ENCODE data around the gene VKORC1. TPM values are rescaled to one million over a fixed set of nuclear protein-coding genes. Genes with fewer than 3 reads are reported as not detected.

The VKORC1 gene
- total RNA-seq, 2 experiments from 2014 or later = 19.0 to 19.2 TPM

GRCh38 chr16:31125844-31126243 is 31.2 kb upstream of the VKORC1 start:
- DNase-seq = no peak
- ATAC-seq (ENCODE audit: poor library complexity) = no peak
- TF ChIP-seq CTCF (IDR thresholded peaks at IDR 0.05) = no peak
- peak overlapping the region; percentile 66 for H3K27ac Mint-ChIP-seq
- Histone ChIP-seq H3K4me3 (ENCODE audit: low read length) (no peak overlapping the region), H3K27me3 (ENCODE audit: control insufficient read depth in 1 of 2, insufficient read depth in 2 of 2, low read length in 2 of 2) (no peaks in the 10 kb centered on the region), H3K4me1 (ENCODE audit: insufficient read depth, low read length) (peaks cover 17% of the 10 kb centered on the region), H3K27ac (ENCODE audit: low read depth in 1 of 2, low read length in 2 of 2) (no peak overlapping the region), H3K9me3 (ENCODE audit: control insufficient read depth in 1 of 2, insufficient read depth in 1 of 2, low read length in 2 of 2) (no peaks in the 10 kb centered on the region), H3K36me3 (ENCODE audit: insufficient read depth, low read length) (peaks cover 63% of the 10 kb centered on the region)
- H3K4me1 Mint-ChIP-seq (ENCODE audit: low read depth) = peaks cover 6% of the 10 kb centered on the region
- CTCF ChIA-PET = no interaction called here
- POLR2A ChIA-PET = interaction anchor here (1.3 to 2.6 kb wide), 3 partner anchors 8 to 54 kb away, joined by 4 to 9 read pairs (median 4); partner anchors contain the start of genes FUS and KAT8
- peaks cover 68% of the 10 kb centered on the region for H3K36me3 Mint-ChIP-seq (ENCODE audit: low read depth)
- no peaks in the 10 kb centered on the region for H3K27me3 Mint-ChIP-seq
- H3K4me3 Mint-ChIP-seq = no peak overlapping the region
- intact Hi-C loops (cut with DNase I, micrococcal nuclease) = no loop called here
- no peaks in the 10 kb centered on the region for H3K9me3 Mint-ChIP-seq

GRCh38 chr16:31120129-31120528 is 25.5 kb upstream of the VKORC1 start:
- H3K36me3 ChIP-seq (ENCODE audit: insufficient read depth, low read length) = peaks cover 47% of the 10 kb centered on the region
- peaks cover 23% of the 10 kb centered on the region for H3K4me1 ChIP-seq (ENCODE audit: insufficient read depth, low read length)
- no peaks in the 10 kb centered on the region for H3K27me3 Mint-ChIP-seq
- H3K4me3 ChIP-seq (ENCODE audit: low read length) = no peak overlapping the region
- DNase-seq (no peak), ATAC-seq (ENCODE audit: poor library complexity) (no peak)
- ChIA-PET CTCF (interaction anchor here (4.6 kb wide), 1 partner anchor 22 kb away, joined by 26 read pairs; no protein-coding TSS in a partner anchor), POLR2A (interaction anchor here (1.2 to 3.5 kb wide), 2 partner anchors 22 to 46 kb away, joined by 6 to 17 read pairs; partner anchors contain the start of genes ZNF646 and ZNF668)
- H3K4me1 Mint-ChIP-seq (ENCODE audit: low read depth) = peaks cover 17% of the 10 kb centered on the region
- H3K9me3 ChIP-seq (ENCODE audit: control insufficient read depth in 1 of 2, insufficient read depth in 1 of 2, low read length in 2 of 2) = no peaks in the 10 kb centered on the region
- H3K27ac ChIP-seq (ENCODE audit: low read depth in 1 of 2, low read length in 2 of 2) = no peak overlapping the region
- intact Hi-C loops (cut with DNase I, micrococcal nuclease) = no loop called here
- H3K4me3 Mint-ChIP-seq = no peak overlapping the region
- TF ChIP-seq CTCF (IDR thresholded peaks at IDR 0.05) = no peak
- H3K36me3 Mint-ChIP-seq (ENCODE audit: low read depth) = peaks cover 62% of the 10 kb centered on the region
- H3K9me3 Mint-ChIP-seq = no peaks in the 10 kb centered on the region
- H3K27me3 ChIP-seq (ENCODE audit: control insufficient read depth in 1 of 2, insufficient read depth in 2 of 2, low read length in 2 of 2) = no peaks in the 10 kb centered on the region
- no peak overlapping the region for H3K27ac Mint-ChIP-seq

- ChIA-PET CTCF (interaction anchor here (1.0 to 4.6 kb wide), 4 partner anchors 24 to 177 kb away, joined by 3 to 32 read pairs (median 16); partner anchors contain the start of genes ZNF646 and ZNF668), POLR2A (interaction anchor here (0.8 to 3.1 kb wide), 30 partner anchors 8 to 755 kb away, joined by 3 to 120 read pairs (median 6); partner anchors contain the start of genes ARMC5, BCKDK, BCL7C and FUS)
- no peaks in the 10 kb centered on the region for H3K9me3 Mint-ChIP-seq
Observed at GRCh38 chr16:31118223-31119155, 23.9 kb upstream of the VKORC1 start.

More at GRCh38 chr16:31118223-31119155, 23.9 kb upstream of the VKORC1 start:
- H3K4me3 Mint-ChIP-seq = peak overlapping the region; percentile 88
- H3K36me3 Mint-ChIP-seq (ENCODE audit: low read depth) = peaks cover 53% of the 10 kb centered on the region
- DNase-seq = peak in 2 of 14 experiments; percentile 49 to 66
- no peak for TF ChIP-seq CTCF (IDR thresholded peaks at IDR 0.05)
- Histone ChIP-seq H3K4me1 (ENCODE audit: insufficient read depth, low read length) (peaks cover 23% of the 10 kb centered on the region), H3K36me3 (ENCODE audit: insufficient read depth, low read length) (peaks cover 40% of the 10 kb centered on the region), H3K27ac (ENCODE audit: low read depth in 1 of 2, low read length in 2 of 2) (peak overlapping the region; percentile 87 to 95), H3K27me3 (ENCODE audit: control insufficient read depth in 1 of 2, insufficient read depth in 2 of 2, low read length in 2 of 2) (no peaks in the 10 kb centered on the region), H3K4me3 (ENCODE audit: low read length) (peak overlapping the region; percentile 68), H3K9me3 (ENCODE audit: control insufficient read depth in 1 of 2, insufficient read depth in 1 of 2, low read length in 2 of 2) (no peaks in the 10 kb centered on the region)
- no peak for ATAC-seq (ENCODE audit: poor library complexity)
- H3K27ac Mint-ChIP-seq = peak overlapping the region; percentile 83
- intact Hi-C loops (cut with DNase I, micrococcal nuclease) = loop anchor here in 1 of 2 experiments (1.0 to 5.0 kb wide), 2 partner anchors 24 to 389 kb away; partner anchors contain the start of gene RUSF1
- peaks cover 17% of the 10 kb centered on the region for H3K4me1 Mint-ChIP-seq (ENCODE audit: low read depth)
- no peaks in the 10 kb centered on the region for H3K27me3 Mint-ChIP-seq

Data from CD4-positive, alpha-beta T cell (primary cell).